Activated CD4-positive, alpha-beta memory T cell treated with anti-CD3 and anti-CD28 coated beads for 36 hours (primary cell): ENCODE data around the gene DCBLD2. TPM values are rescaled to one million over a fixed set of nuclear protein-coding genes. Genes with fewer than 3 reads are reported as not detected.

Experiments used
- CTCF ChIA-PET: fragments of 350-600 bp; sonication (Branson Sonifier 250); formaldehyde crosslinking; loops from one replicate; lab custom pipeline; 2021; ENCODE audit warnings: antibody characterized with exemption, inconsistent platforms; lab: Charles Lee
- POLR2A ChIA-PET: fragments of 350-600 bp; sonication (Branson Sonifier 250); formaldehyde crosslinking; loops from one replicate; lab custom pipeline; 2021; ENCODE audit warnings: antibody characterized with exemption; lab: Charles Lee
- DNase-seq: peaks from one replicate; pipeline ENCODE4 v3.0.0-alpha.2; 2020
- H3K27ac Mint-ChIP-seq: one replicate; pipeline ENCODE4 v1.8.0; 2021; ENCODE audit warnings: mixed read lengths
- H3K27me3 Mint-ChIP-seq: one replicate; pipeline ENCODE4 v1.8.0; 2021; ENCODE audit warnings: mixed read lengths
- H3K36me3 Mint-ChIP-seq: one replicate; pipeline ENCODE4 v1.8.0; 2021; ENCODE audit warnings: mixed read lengths
- H3K4me1 Mint-ChIP-seq: one replicate; pipeline ENCODE4 v1.8.0; 2021; ENCODE audit warnings: low read depth, mixed read lengths
- H3K4me3 Mint-ChIP-seq: one replicate; pipeline ENCODE4 v1.8.0; 2021; ENCODE audit warnings: mild to moderate bottlenecking, mixed read lengths
- H3K9me3 Mint-ChIP-seq: one replicate; pipeline ENCODE4 v1.8.0; 2021; ENCODE audit warnings: mixed read lengths
- intact Hi-C: fragments of 100-400 bp; cut with micrococcal nuclease; formaldehyde crosslinking; loops from one replicate; pipeline ENCODE4 v1.15.1; 2023
- total RNA-seq, 2 experiments: library from RNA; stranded (reverse); gene quantifications; one replicate each; pipeline ENCODE4 v1.2.3, GENCODE V29; 2021

DCBLD2 gene
- total RNA-seq, 2 experiments from 2014 or later: 1.2 to 1.6 TPM

- intact Hi-C loops: loop anchor here (10.0 kb wide), 1 partner anchor 274 kb away; no protein-coding TSS in a partner anchor
- Mint-ChIP-seq H3K4me3 (no peak overlapping the region), H3K9me3 (no peaks in the 10 kb centered on the region), H3K4me1 (no peaks in the 10 kb centered on the region), H3K27me3 (no peaks in the 10 kb centered on the region), H3K27ac (no peak overlapping the region), H3K36me3 (no peaks in the 10 kb centered on the region)
- POLR2A ChIA-PET: no interaction called here
- no peak for DNase-seq
- CTCF ChIA-PET: interaction anchor here (1.1 kb wide), 1 partner anchor 219 kb away, joined by 5 read pairs; no protein-coding TSS in a partner anchor
These were observed 80.4 kb downstream of the DCBLD2 start for GRCh38 chr3:98821063-98821462.

DNA sequence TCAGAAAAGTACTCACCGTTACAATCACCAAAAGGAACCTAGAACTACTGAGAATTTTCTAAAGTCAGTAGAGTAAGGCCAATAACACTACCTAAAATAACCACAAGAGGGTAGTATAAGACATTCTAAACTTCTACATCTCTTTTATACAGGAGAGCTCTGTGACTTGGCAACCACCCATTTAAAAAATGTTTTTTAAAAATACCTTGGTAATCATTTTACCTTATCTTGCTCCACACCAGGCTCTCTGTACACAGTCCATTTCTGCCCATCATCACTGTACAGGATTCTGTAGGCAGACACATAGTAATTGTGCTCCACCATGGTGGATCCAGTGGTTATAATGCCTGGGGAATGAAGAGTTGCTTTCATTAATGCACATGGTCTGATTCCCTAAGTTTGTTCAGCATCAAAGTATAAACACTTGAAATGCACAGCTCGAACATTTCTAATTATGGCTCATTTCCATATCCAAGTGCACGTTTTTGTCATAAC lies 83.9 kb downstream of the DCBLD2 start:
- CTCF ChIA-PET: interaction anchor here (0.6 to 5.8 kb wide), 15 partner anchors 10 to 1024 kb away, joined by 3 to 78 read pairs (median 4); no protein-coding TSS in a partner anchor

GRCh38 chr3:98814817-98815420 lies 86.6 kb downstream of the DCBLD2 start:
- no peak overlapping the region for H3K27ac Mint-ChIP-seq
- ChIA-PET CTCF (interaction anchor here (1.0 to 5.8 kb wide), 9 partner anchors 9 to 946 kb away, joined by 3 to 78 read pairs (median 8); no protein-coding TSS in a partner anchor), POLR2A (no interaction called here)
- intact Hi-C loops: loop anchor here (5.0 kb wide), 2 partner anchors 872 to 992 kb away; no protein-coding TSS in a partner anchor
- no peak overlapping the region for H3K4me3 Mint-ChIP-seq
- no peaks in the 10 kb centered on the region for H3K4me1 Mint-ChIP-seq
- no peaks in the 10 kb centered on the region for H3K36me3 Mint-ChIP-seq
- no peaks in the 10 kb centered on the region for H3K9me3 Mint-ChIP-seq
- no peaks in the 10 kb centered on the region for H3K27me3 Mint-ChIP-seq
- no peak for DNase-seq

More for the DNA sequence above, 83.9 kb downstream of the DCBLD2 start:
- no peak for DNase-seq
- POLR2A ChIA-PET: no interaction called here
- intact Hi-C loops: loop anchor here (1.0 to 5.0 kb wide), 5 partner anchors 177 to 990 kb away; no protein-coding TSS in a partner anchor
- Mint-ChIP-seq H3K27me3 (no peaks in the 10 kb centered on the region), H3K36me3 (no peaks in the 10 kb centered on the region), H3K4me1 (no peaks in the 10 kb centered on the region), H3K4me3 (no peak overlapping the region), H3K9me3 (no peaks in the 10 kb centered on the region), H3K27ac (no peak overlapping the region)

GRCh38 chr3:98812851-98813374 lies 88.6 kb downstream of the DCBLD2 start:
- Mint-ChIP-seq H3K4me1 (no peaks in the 10 kb centered on the region), H3K36me3 (no peaks in the 10 kb centered on the region), H3K27ac (no peak overlapping the region), H3K4me3 (no peak overlapping the region), H3K9me3 (no peaks in the 10 kb centered on the region), H3K27me3 (no peaks in the 10 kb centered on the region)
- ChIA-PET CTCF (interaction anchor here (1.0 to 5.8 kb wide), 8 partner anchors 13 to 998 kb away, joined by 3 to 78 read pairs (median 7); partner anchors contain the start of gene CPOX), POLR2A (no interaction called here)
- DNase-seq: no peak
- intact Hi-C loops: loop anchor here (1.0 kb wide), 3 partner anchors 211 to 774 kb away; no protein-coding TSS in a partner anchor

GRCh38 chr3:98811048-98811447 lies 90.4 kb downstream of the DCBLD2 start:
- intact Hi-C loops: no loop called here
- H3K9me3 Mint-ChIP-seq: no peaks in the 10 kb centered on the region
- ChIA-PET POLR2A (no interaction called here), CTCF (interaction anchor here (1.1 to 1.8 kb wide), 2 partner anchors 209 to 214 kb away, joined by 4 to 9 read pairs; no protein-coding TSS in a partner anchor)
- no peak for DNase-seq
- H3K4me1 Mint-ChIP-seq: no peaks in the 10 kb centered on the region
- no peak overlapping the region for H3K27ac Mint-ChIP-seq
- H3K27me3 Mint-ChIP-seq: no peaks in the 10 kb centered on the region
- H3K36me3 Mint-ChIP-seq: no peaks in the 10 kb centered on the region
- H3K4me3 Mint-ChIP-seq: no peak overlapping the region

DNA sequence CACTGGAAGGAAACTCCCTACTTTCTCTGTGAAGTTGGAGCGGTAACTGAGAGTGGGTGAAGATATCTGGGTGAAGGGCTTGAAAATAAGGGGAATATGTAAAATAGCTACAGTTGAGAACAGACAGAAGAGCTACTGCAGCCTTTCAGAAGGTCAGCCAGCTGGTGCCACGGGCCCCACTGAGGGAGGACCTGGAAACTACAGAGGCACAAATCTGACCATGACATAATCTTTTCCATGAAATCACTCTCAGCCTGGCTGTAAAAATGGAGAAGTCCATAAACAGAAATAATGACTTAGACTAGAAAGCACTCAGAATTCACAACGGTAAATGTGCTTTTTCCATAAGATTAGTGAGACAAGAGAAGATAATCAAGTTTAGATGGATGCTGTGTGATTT lies 91.9 kb downstream of the DCBLD2 start:
- CTCF ChIA-PET: interaction anchor here (1.2 kb wide), 1 partner anchor 770 kb away, joined by 3 read pairs; no protein-coding TSS in a partner anchor
- H3K27me3 Mint-ChIP-seq: no peaks in the 10 kb centered on the region
- H3K27ac Mint-ChIP-seq: no peak overlapping the region
- POLR2A ChIA-PET: no interaction called here
- H3K4me1 Mint-ChIP-seq: no peaks in the 10 kb centered on the region
- intact Hi-C loops: no loop called here
- no peak overlapping the region for H3K4me3 Mint-ChIP-seq
- H3K9me3 Mint-ChIP-seq: no peaks in the 10 kb centered on the region
- H3K36me3 Mint-ChIP-seq: no peaks in the 10 kb centered on the region
- DNase-seq: no peak

- Mint-ChIP-seq H3K9me3 (no peaks in the 10 kb centered on the region), H3K4me1 (no peaks in the 10 kb centered on the region), H3K27me3 (no peaks in the 10 kb centered on the region), H3K36me3 (no peaks in the 10 kb centered on the region), H3K27ac (no peak overlapping the region), H3K4me3 (no peak overlapping the region)
- POLR2A ChIA-PET: no interaction called here
- intact Hi-C loops: no loop called here
- no peak for DNase-seq
- CTCF ChIA-PET: interaction anchor here (1.0 kb wide), 1 partner anchor 207 kb away, joined by 3 read pairs; no protein-coding TSS in a partner anchor
These were observed 93.4 kb downstream of the DCBLD2 start for GRCh38 chr3:98808071-98808470.

GRCh38 chr3:98807561-98807960 lies 93.9 kb downstream of the DCBLD2 start:
- CTCF ChIA-PET: interaction anchor here (1.0 kb wide), 1 partner anchor 207 kb away, joined by 3 read pairs; no protein-coding TSS in a partner anchor

GRCh38 chr3:98807011-98807410 lies 94.5 kb downstream of the DCBLD2 start:
- intact Hi-C loops: no loop called here
- CTCF ChIA-PET: interaction anchor here (1.8 kb wide), 1 partner anchor 8 kb away, joined by 8 read pairs; no protein-coding TSS in a partner anchor
- no peaks in the 10 kb centered on the region for H3K4me1 Mint-ChIP-seq

More at GRCh38 chr3:98807561-98807960, 93.9 kb downstream of the DCBLD2 start:
- intact Hi-C loops: no loop called here
- Mint-ChIP-seq H3K27ac (no peak overlapping the region), H3K4me3 (no peak overlapping the region), H3K9me3 (peaks cover 2% of the 10 kb centered on the region), H3K4me1 (no peaks in the 10 kb centered on the region), H3K27me3 (no peaks in the 10 kb centered on the region), H3K36me3 (no peaks in the 10 kb centered on the region)
- POLR2A ChIA-PET: no interaction called here
- no peak for DNase-seq

GRCh38 chr3:98806521-98806920 lies 95.0 kb downstream of the DCBLD2 start:
- Mint-ChIP-seq H3K9me3 (peaks cover 2% of the 10 kb centered on the region), H3K4me1 (no peaks in the 10 kb centered on the region), H3K4me3 (no peak overlapping the region), H3K27ac (no peak overlapping the region), H3K27me3 (no peaks in the 10 kb centered on the region), H3K36me3 (no peaks in the 10 kb centered on the region)
- ChIA-PET POLR2A (no interaction called here), CTCF (interaction anchor here (1.8 kb wide), 1 partner anchor 9 kb away, joined by 8 read pairs; no protein-coding TSS in a partner anchor)
- intact Hi-C loops: no loop called here
- DNase-seq: no peak

More at GRCh38 chr3:98807011-98807410, 94.5 kb downstream of the DCBLD2 start:
- Mint-ChIP-seq H3K4me3 (no peak overlapping the region), H3K27me3 (no peaks in the 10 kb centered on the region), H3K27ac (no peak overlapping the region), H3K9me3 (peaks cover 2% of the 10 kb centered on the region), H3K36me3 (no peaks in the 10 kb centered on the region)
- no peak for DNase-seq
- POLR2A ChIA-PET: no interaction called here

DNA sequence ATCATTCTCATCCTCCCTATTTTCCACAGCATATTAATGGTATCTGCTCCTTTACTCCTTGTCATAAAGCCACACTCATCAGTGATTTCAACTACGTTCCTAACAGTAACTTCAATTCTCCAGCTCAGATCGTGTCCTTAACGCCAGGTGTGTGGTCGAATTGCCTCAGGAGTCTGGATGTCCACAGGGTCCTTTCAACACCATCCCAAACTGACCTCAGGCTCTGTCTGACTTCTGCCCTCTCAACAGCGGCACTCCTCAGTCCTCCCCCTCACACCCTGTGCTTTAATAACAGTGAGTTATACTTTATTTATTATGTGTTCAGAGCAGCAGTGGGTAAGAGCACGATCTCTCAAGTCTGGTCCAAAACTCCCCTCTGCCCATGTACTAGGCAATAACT lies 95.9 kb downstream of the DCBLD2 start:
- H3K27me3 Mint-ChIP-seq: no peaks in the 10 kb centered on the region
- no peaks in the 10 kb centered on the region for H3K36me3 Mint-ChIP-seq
- no peak overlapping the region for H3K4me3 Mint-ChIP-seq
- no peaks in the 10 kb centered on the region for H3K4me1 Mint-ChIP-seq
- DNase-seq: no peak
- peaks cover 2% of the 10 kb centered on the region for H3K9me3 Mint-ChIP-seq
- POLR2A ChIA-PET: no interaction called here
- intact Hi-C loops: no loop called here
- CTCF ChIA-PET: interaction anchor here (1.8 kb wide), 1 partner anchor 10 kb away, joined by 8 read pairs; no protein-coding TSS in a partner anchor
- H3K27ac Mint-ChIP-seq: no peak overlapping the region
